Lower leg skin (tissue), 3 donors: ENCODE results near the gene IDNK.

ENCODE experiments used
- POLR2A ChIP-seq, 2 donors: fragments of 450-650 bp; IDR thresholded peaks; one replicate each; pipeline ENCODE4 v1.6.1; 2016 to 2017; ENCODE audit warnings: antibody characterized with exemption in 2 of 2, mild to moderate bottlenecking in 1 of 2, moderate library complexity in 1 of 2
- TF ChIP-seq, protein P1 (sequence below), 3 donors: fragments of 450-650 bp; IDR thresholded peaks; one replicate each; pipeline ENCODE4 v1.5.1; 2016; ENCODE audit warnings: antibody characterized with exemption in 3 of 3, mild to moderate bottlenecking in 3 of 3, moderate library complexity in 2 of 3

DNA sequence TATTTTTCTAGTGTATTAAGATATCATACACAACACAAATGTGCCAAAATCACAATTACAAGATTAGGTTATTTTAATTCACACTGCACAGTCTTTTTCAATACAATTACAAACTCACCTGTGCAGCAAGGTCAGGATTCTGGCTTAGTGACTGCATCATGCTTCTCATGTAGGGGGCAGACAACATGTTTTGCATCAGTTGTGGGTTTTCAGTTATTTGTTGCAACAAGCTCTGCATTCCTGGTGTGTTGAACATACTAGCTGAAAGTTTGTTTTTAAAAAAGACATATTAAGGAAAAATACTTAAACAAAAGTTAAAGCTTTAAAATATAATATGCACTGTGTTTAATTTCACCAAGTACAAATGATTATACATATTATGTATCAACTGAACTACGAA is 46.1 kb downstream of the IDNK start:
- TF ChIP-seq, protein P1, sequence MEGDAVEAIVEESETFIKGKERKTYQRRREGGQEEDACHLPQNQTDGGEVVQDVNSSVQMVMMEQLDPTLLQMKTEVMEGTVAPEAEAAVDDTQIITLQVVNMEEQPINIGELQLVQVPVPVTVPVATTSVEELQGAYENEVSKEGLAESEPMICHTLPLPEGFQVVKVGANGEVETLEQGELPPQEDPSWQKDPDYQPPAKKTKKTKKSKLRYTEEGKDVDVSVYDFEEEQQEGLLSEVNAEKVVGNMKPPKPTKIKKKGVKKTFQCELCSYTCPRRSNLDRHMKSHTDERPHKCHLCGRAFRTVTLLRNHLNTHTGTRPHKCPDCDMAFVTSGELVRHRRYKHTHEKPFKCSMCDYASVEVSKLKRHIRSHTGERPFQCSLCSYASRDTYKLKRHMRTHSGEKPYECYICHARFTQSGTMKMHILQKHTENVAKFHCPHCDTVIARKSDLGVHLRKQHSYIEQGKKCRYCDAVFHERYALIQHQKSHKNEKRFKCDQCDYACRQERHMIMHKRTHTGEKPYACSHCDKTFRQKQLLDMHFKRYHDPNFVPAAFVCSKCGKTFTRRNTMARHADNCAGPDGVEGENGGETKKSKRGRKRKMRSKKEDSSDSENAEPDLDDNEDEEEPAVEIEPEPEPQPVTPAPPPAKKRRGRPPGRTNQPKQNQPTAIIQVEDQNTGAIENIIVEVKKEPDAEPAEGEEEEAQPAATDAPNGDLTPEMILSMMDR (IDR thresholded peaks at IDR 0.05): no peak
- TF ChIP-seq POLR2A (IDR thresholded peaks at IDR 0.05): no peak
